Kidney epithelial cell (primary cell): ENCODE results near the gene ARMH4. TPM values are rescaled to one million over a fixed set of nuclear protein-coding genes. Genes with fewer than 3 reads are reported as not detected.

Source experiments
- DNase-seq: peaks from one replicate; pipeline ENCODE4 v3.0.0-alpha.2; 2010; ENCODE audit warnings: low read depth
- H3K27me3 ChIP-seq: 2 replicates; pipeline ENCODE4 v1.6.0; 2011; ENCODE audit warnings: low read length; ENCODE audit not compliant: control insufficient read depth, insufficient read depth
- H3K36me3 ChIP-seq: 2 replicates; pipeline ENCODE4 v1.5.1; 2011; ENCODE audit warnings: low read length; ENCODE audit not compliant: control insufficient read depth, insufficient read depth
- H3K4me3 ChIP-seq: 2 replicates; pipeline ENCODE4 v1.5.1; 2011; ENCODE audit warnings: low read depth, mild to moderate bottlenecking, control low read depth, low read length
- total RNA-seq: library from RNA; depleted of rRNA; stranded (reverse); fragments of >200 nt; gene quantifications from 2 replicates; pipeline ENCODE4 v1.2.3, GENCODE V29; 2015
- TF ChIP-seq, protein P1 (sequence below): IDR thresholded peaks from 2 replicates; pipeline ENCODE4 v1.5.1; 2011; ENCODE audit warnings: mild to moderate bottlenecking, moderate library complexity, low read length, control low read depth, inconsistent platforms; ENCODE audit not compliant: insufficient read depth, poor library complexity, severe bottlenecking

The ARMH4 gene
- total RNA-seq, 1 donor from 2014 or later, result 4.1 TPM

DNA sequence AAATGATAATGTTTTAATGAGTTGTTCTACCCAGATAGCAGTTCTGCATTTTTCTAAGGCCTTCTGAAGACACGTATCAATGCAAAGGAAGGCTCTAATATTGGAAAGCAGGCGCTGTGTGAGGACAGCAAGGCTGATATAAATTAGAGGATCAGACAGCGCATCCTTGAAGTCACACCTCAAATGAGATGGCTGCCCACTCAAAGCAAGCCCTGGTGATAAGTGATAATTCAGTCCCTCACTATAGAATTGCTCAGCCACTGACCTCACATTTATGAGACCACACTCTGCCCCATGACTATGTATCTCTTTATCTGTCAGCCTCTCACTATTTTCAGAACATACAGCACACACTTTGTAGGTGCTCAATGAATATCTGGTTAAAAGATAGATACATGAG is 62.4 kb downstream of the ARMH4 start:
- TF ChIP-seq, protein P1, sequence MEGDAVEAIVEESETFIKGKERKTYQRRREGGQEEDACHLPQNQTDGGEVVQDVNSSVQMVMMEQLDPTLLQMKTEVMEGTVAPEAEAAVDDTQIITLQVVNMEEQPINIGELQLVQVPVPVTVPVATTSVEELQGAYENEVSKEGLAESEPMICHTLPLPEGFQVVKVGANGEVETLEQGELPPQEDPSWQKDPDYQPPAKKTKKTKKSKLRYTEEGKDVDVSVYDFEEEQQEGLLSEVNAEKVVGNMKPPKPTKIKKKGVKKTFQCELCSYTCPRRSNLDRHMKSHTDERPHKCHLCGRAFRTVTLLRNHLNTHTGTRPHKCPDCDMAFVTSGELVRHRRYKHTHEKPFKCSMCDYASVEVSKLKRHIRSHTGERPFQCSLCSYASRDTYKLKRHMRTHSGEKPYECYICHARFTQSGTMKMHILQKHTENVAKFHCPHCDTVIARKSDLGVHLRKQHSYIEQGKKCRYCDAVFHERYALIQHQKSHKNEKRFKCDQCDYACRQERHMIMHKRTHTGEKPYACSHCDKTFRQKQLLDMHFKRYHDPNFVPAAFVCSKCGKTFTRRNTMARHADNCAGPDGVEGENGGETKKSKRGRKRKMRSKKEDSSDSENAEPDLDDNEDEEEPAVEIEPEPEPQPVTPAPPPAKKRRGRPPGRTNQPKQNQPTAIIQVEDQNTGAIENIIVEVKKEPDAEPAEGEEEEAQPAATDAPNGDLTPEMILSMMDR, result no peak
- no peak for DNase-seq
- Histone ChIP-seq H3K27me3 (no peaks in the 10 kb centered on the region), H3K36me3 (no peaks in the 10 kb centered on the region), H3K4me3 (no peak overlapping the region)

- TF ChIP-seq, protein P1, result no peak
- no peak overlapping the region for H3K4me3 ChIP-seq
- no peaks in the 10 kb centered on the region for H3K36me3 ChIP-seq
- no peaks in the 10 kb centered on the region for H3K27me3 ChIP-seq
- DNase-seq, result no peak
Measured at GRCh38 chr14:58088961-58089360, 63.1 kb downstream of the ARMH4 start.

DNA sequence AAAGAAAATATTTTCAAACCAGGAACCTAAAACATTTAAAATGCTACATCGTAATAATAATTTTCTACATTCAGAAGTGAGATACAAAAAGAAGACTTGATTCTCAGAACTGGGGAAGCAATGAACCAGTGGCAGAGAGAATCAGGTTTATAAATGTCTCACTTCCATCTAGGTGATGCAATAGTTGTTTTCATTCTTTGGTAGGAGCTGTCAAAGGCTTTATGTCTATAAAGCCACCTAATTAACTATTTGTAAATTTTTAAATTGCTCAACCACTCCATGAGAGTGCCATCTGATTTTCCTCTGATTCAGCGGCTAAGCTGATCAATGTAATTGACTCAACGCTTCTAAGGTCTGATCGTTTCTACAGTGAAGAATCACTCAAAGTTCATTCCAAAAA is 66.1 kb downstream of the ARMH4 start:
- Histone ChIP-seq H3K36me3 (no peaks in the 10 kb centered on the region), H3K27me3 (no peaks in the 10 kb centered on the region), H3K4me3 (no peak overlapping the region)
- TF ChIP-seq, protein P1, result no peak
- DNase-seq, result no peak

- Histone ChIP-seq H3K36me3 (no peaks in the 10 kb centered on the region), H3K4me3 (no peak overlapping the region), H3K27me3 (no peaks in the 10 kb centered on the region)
- peak; percentile 80 for DNase-seq
- TF ChIP-seq, protein P1, result no peak
Measured at GRCh38 chr14:58082491-58083098, 69.4 kb downstream of the ARMH4 start.

DNA sequence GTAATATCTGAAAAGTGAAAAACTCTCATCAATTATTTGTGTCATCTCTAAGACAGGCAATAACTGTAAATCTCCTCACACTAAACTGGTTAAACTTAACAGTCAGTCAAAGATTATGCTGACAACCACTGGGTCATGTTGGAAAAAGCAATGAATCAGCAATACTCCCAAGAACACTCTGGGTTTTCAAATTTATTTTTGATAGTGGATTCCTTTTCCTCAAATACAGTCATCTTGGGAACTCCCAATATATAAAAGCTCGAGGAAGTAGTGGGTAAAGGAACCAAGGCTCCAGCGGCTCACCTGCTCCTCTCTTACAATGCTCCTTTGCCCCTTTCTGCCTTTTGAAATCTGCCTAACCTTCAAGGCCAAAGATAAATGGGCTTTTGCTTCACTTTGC is 70.0 kb downstream of the ARMH4 start:
- no peak for DNase-seq
- TF ChIP-seq, protein P1, result no peak
- H3K4me3 ChIP-seq, result no peak overlapping the region
- H3K36me3 ChIP-seq, result no peaks in the 10 kb centered on the region
- no peaks in the 10 kb centered on the region for H3K27me3 ChIP-seq

DNA sequence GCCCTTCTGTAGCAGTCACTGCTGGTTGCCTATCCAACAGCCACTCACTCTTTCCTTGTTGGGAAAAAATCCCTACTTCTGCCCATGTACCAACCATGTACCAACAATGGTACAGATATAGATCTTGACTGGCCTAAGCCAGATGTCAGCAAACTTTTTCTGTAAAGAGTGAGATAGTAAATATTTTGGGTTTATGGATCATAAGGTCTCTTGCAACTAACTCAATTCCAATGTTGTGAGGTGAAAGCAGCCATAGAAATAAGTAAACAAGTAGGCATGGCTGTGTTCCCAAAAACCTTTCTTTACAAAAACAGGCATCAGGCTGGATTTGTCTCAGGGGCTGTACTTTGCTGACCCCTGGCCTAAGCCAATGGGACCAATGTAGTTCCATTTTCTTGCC is 73.5 kb downstream of the ARMH4 start:
- TF ChIP-seq, protein P1, result no peak
- Histone ChIP-seq H3K4me3 (no peak overlapping the region), H3K27me3 (no peaks in the 10 kb centered on the region), H3K36me3 (no peaks in the 10 kb centered on the region)
- no peak for DNase-seq
